Transverse colon (tissue), 4 donors: Measurements from ENCODE around the gene ABCG1. TPM values are rescaled to one million over a fixed set of nuclear protein-coding genes. Genes with fewer than 3 reads are reported as not detected.

Source experiments
- DNase-seq: peaks from one replicate; pipeline ENCODE4 v3.0.0-alpha.2; 2019
- H3K27ac ChIP-seq, 4 donors: fragments of 200-600 bp; sonication (generic); 2 replicates each; pipeline ENCODE4 v1.5.1; 2016 to 2018; ENCODE audit warnings: inconsistent platforms in 4 of 4
- H3K27me3 ChIP-seq: fragments of 200-600 bp; sonication (generic); 2 replicates; pipeline ENCODE4 v1.5.1; 2017; ENCODE audit warnings: inconsistent platforms
- H3K36me3 ChIP-seq, 4 donors: fragments of 200-600 bp; sonication (generic); 2 replicates each; pipeline ENCODE4 v1.5.1; 2017 to 2019; ENCODE audit warnings: inconsistent platforms in 4 of 4
- H3K4me1 ChIP-seq, 4 donors: fragments of 200-600 bp; sonication (generic); 2 replicates each; pipeline ENCODE4 v1.5.1; 2017 to 2020; ENCODE audit warnings: inconsistent platforms in 4 of 4
- H3K4me3 ChIP-seq, 4 donors: fragments of 200-600 bp; sonication (generic); 1 replicate in 1 of 4; 2 replicates in 3 of 4; pipeline versions ENCODE4 v1.5.1 to v1.6.1; 2017 to 2019; ENCODE audit warnings: inconsistent platforms in 4 of 4
- H3K9me3 ChIP-seq, 2 donors: fragments of 200-600 bp; sonication (generic); 2 replicates each; pipeline ENCODE4 v1.5.1; 2017 to 2019; ENCODE audit warnings: inconsistent platforms in 2 of 2
- EP300 ChIP-seq: sonication (generic); formaldehyde crosslinking; IDR thresholded peaks from one replicate; pipeline ENCODE4 v1.6.1; 2017; ENCODE audit warnings: antibody characterized with exemption, low read depth
- POLR2A ChIP-seq: fragments of 450-650 bp; IDR thresholded peaks from one replicate; pipeline ENCODE4 v1.6.1; 2016; ENCODE audit warnings: antibody characterized with exemption, mild to moderate bottlenecking, moderate library complexity
- POLR2AphosphoS5 ChIP-seq, 3 donors: sonication (generic); formaldehyde crosslinking; IDR thresholded peaks; one replicate each; pipeline ENCODE4 v1.6.1; 2016; ENCODE audit warnings: antibody characterized with exemption in 3 of 3
- WGBS, 2 donors: methylation state at CpG; one replicate each; pipeline ENCODE4 v1.1.5; 2018; ENCODE audit warnings: low coverage in 1 of 2; 5-methylcytosine and 5-hydroxymethylcytosine counted together
- in situ Hi-C, 4 donors: fragments of 200-750 bp; cut with MboI; loops; one replicate each; pipeline versions ENCODE4 v1.15.0 to v1.15.1; 2017; ENCODE audit warnings: low sequenced_read_pairs in 3 of 4, low pct_ligation_motif_present in 1 of 4, low pct_unique_long_range_greater_than_20kb in 1 of 4
- intact Hi-C: fragments of 100-400 bp; cut with DNase I; formaldehyde crosslinking; loops from one replicate; pipeline ENCODE4 v1.15.1; 2023; ENCODE audit warnings: low total_unique reads
- total RNA-seq, 4 donors: library from RNA; depleted of rRNA; stranded (reverse); fragments of >200 nt; gene quantifications; one replicate each; pipeline ENCODE4 v1.1.0, GENCODE V29; 2016
- TF ChIP-seq, protein P1 (sequence below), 5 experiments: fragments of 200-600 bp in 3 of 5; fragments of 450-650 bp in 2 of 5; sonication (generic) in 3 of 5; IDR thresholded peaks; 1 replicate in 2 of 5; 2 replicates in 3 of 5; pipeline ENCODE4 v1.5.1; 2016 to 2017; ENCODE audit warnings: antibody characterized with exemption in 5 of 5, inconsistent platforms in 3 of 5, mild to moderate bottlenecking in 2 of 5, moderate library complexity in 1 of 5

The ABCG1 gene
- total RNA-seq, 4 donors from 2014 or later: 17.1 to 67.7 (median 53.2) TPM

DNA sequence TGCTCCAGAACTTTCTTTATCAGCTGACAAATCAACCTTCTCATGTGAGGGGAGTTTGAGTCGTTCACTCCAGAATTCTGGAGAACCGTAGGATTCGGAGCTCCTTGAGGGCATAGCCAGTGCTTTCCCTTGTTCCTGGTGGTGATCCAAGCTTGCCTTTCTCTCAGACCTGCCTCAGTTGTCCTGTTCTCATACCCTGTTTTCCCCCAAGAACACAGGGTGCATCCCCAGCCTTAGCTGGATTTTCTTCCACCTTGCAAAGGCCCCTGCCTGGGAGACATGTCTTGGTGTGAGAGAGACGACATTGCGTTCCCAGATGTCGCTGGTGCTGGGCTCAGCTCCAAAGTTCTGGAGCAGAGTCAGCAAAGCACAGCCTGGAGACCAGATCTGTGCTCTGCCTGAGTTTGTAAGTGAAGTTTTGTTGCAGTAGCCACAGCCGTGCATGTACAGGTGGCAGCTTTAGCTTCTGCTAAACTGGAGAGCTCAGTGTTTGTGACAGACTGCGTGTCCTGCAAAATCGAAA, 40.0 kb downstream of the ABCG1 start:
- H3K27me3 ChIP-seq: no peaks in the 10 kb centered on the region
- no peaks in the 10 kb centered on the region for H3K9me3 ChIP-seq
- no peak for TF ChIP-seq POLR2AphosphoS5 (IDR thresholded peaks at IDR 0.05)
- TF ChIP-seq EP300: no peak
- no peak for TF ChIP-seq POLR2A
- TF ChIP-seq, protein P1, sequence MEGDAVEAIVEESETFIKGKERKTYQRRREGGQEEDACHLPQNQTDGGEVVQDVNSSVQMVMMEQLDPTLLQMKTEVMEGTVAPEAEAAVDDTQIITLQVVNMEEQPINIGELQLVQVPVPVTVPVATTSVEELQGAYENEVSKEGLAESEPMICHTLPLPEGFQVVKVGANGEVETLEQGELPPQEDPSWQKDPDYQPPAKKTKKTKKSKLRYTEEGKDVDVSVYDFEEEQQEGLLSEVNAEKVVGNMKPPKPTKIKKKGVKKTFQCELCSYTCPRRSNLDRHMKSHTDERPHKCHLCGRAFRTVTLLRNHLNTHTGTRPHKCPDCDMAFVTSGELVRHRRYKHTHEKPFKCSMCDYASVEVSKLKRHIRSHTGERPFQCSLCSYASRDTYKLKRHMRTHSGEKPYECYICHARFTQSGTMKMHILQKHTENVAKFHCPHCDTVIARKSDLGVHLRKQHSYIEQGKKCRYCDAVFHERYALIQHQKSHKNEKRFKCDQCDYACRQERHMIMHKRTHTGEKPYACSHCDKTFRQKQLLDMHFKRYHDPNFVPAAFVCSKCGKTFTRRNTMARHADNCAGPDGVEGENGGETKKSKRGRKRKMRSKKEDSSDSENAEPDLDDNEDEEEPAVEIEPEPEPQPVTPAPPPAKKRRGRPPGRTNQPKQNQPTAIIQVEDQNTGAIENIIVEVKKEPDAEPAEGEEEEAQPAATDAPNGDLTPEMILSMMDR (IDR thresholded peaks at IDR 0.05): no peak
- H3K36me3 ChIP-seq: no peaks in the 10 kb centered on the region
- in situ Hi-C loops: loop anchor here in 2 of 4 donors (5.0 to 10.0 kb wide), 2 partner anchors 104 to 112 kb away; no protein-coding TSS in a partner anchor
- 76% methylated on average over 3 to 9 of the region's 9 CpGs for WGBS, 2 donors
- no peak overlapping the region for H3K27ac ChIP-seq
- no peak overlapping the region for H3K4me3 ChIP-seq
- peaks cover 0 to 28% (median 8%) of the 10 kb centered on the region in 4 donors for H3K4me1 ChIP-seq
- no peak for DNase-seq
- intact Hi-C loops: loop anchor here (5.0 kb wide), 2 partner anchors 97 to 112 kb away; no protein-coding TSS in a partner anchor

DNA sequence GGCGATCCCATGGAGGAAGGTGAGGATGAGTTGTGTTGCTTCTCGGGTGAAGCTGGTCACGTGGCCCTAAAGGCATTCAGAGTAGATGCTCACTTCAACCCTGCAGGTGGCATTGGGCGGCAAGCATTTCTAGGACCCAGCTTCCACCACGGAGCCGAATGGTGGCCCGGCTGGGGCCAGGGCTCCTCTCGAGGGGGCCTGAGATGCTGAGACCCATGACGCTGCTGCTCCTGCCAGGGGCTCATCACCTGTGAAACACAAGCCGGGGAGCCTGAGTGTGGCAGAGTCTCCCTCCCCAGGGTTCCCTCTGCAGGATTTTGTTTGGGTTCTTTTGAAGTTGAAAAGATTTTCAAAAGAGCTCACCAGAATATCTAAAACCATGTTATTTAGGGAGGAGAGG, 41.2 kb downstream of the ABCG1 start:
- no peak for DNase-seq
- peaks cover 0 to 28% (median 8%) of the 10 kb centered on the region in 4 donors for H3K4me1 ChIP-seq
- intact Hi-C loops: no loop called here

DNA sequence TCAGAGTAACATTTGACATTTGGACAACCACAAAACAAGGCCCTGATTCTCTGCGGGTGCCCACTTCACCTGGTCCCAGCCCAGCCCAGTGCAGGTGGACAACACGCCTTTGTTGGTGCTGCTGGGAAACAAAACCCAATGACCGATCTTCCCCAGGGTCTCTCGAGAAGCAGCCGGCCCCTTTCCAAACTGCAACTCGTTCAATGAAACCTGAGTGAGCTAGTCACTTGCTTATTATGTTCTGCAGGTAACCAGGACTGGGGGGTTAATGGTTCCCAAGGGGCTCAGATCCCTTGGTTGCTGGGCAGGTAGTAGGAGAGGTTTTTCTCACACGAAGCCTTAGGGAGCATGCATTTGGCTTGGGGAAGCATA, 42.9 kb downstream of the ABCG1 start:
- Histone ChIP-seq H3K36me3 (no peaks in the 10 kb centered on the region), H3K4me1 (peaks cover 0 to 28% (median 8%) of the 10 kb centered on the region in 4 donors), H3K9me3 (no peaks in the 10 kb centered on the region), H3K4me3 (no peak overlapping the region), H3K27me3 (no peaks in the 10 kb centered on the region), H3K27ac (peak overlapping the region in 3 of 4 donors; percentile 19 to 47 (median 39))
- intact Hi-C loops: no loop called here
- no peak for DNase-seq
- WGBS, 2 donors: 91% methylated on average over 7 of the region's 7 CpGs; no CpG with 5 or more reads in 1 of the 2 donors
- in situ Hi-C loops: loop anchor here in 1 of 4 donors (10.0 kb wide), 1 partner anchor 117 kb away; no protein-coding TSS in a partner anchor
- no peak for TF ChIP-seq POLR2A
- TF ChIP-seq, protein P1 (IDR thresholded peaks at IDR 0.05): no peak
- TF ChIP-seq EP300: no peak
- TF ChIP-seq POLR2AphosphoS5 (IDR thresholded peaks at IDR 0.05): no peak

More for the DNA sequence above, 41.2 kb downstream of the ABCG1 start:
- no peaks in the 10 kb centered on the region for H3K27me3 ChIP-seq
- no peak for TF ChIP-seq EP300
- no peak for TF ChIP-seq POLR2A
- TF ChIP-seq POLR2AphosphoS5 (IDR thresholded peaks at IDR 0.05): no peak
- TF ChIP-seq, protein P1 (IDR thresholded peaks at IDR 0.05): no peak
- no peaks in the 10 kb centered on the region for H3K9me3 ChIP-seq
- no peak overlapping the region for H3K4me3 ChIP-seq
- in situ Hi-C loops: loop anchor here in 1 of 4 donors (10.0 kb wide), 1 partner anchor 115 kb away; no protein-coding TSS in a partner anchor
- no peak overlapping the region for H3K27ac ChIP-seq
- 91% methylated on average over 10 of the region's 10 CpGs; no CpG with 5 or more reads in 1 of the 2 donors for WGBS, 2 donors
- H3K36me3 ChIP-seq: no peaks in the 10 kb centered on the region

DNA sequence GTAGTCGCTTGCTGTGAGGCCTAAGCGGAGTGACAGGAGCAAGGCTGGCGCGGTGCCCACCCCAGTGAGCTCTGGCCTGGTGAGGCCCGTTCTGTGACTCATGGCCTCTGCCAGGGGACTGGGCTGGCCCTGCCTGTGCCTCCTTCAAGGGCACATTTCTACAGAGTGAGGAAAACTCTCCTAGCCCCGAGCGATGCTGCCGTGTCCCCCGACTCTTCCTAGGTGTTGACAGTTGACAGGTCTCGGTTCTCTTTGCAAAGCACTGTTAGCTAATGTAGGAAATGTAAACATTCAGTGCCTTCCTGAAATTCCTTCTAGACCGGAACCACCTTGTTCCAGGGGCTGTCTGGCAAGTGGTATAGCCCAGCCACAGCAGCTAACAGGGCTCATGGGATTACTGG, 43.9 kb downstream of the ABCG1 start:
- in situ Hi-C loops (loop anchor here in 1 of 4 donors (10.0 kb wide), 1 partner anchor 118 kb away; no protein-coding TSS in a partner anchor), intact Hi-C loops (no loop called here)
- peak overlapping the region in 2 of 4 donors; percentile 10 to 18 for H3K27ac ChIP-seq
- H3K36me3 ChIP-seq: no peaks in the 10 kb centered on the region
- peak; percentile 36 for DNase-seq
- 69% methylated on average over 11 of the region's 11 CpGs; no CpG with 5 or more reads in 1 of the 2 donors for WGBS, 2 donors
- TF ChIP-seq, protein P1 (IDR thresholded peaks at IDR 0.05): no peak
- TF ChIP-seq EP300 (no peak), POLR2A (no peak), POLR2AphosphoS5 (IDR thresholded peaks at IDR 0.05) (no peak)
- H3K9me3 ChIP-seq: no peaks in the 10 kb centered on the region
- no peak overlapping the region for H3K4me3 ChIP-seq
- H3K4me1 ChIP-seq: peaks cover 0 to 31% (median 8%) of the 10 kb centered on the region in 4 donors
- no peaks in the 10 kb centered on the region for H3K27me3 ChIP-seq
